Right kidney (tissue), 1 donor: ENCODE measurements around the gene PHF1.

ENCODE experiments used
- DNase-seq: peaks from one replicate; pipeline ENCODE4 v3.0.0-alpha.2; 2016

PHF1 gene

GRCh38 chr6:33454009-33454946 is 43.5 kb downstream of the PHF1 start, which contains the start of gene ZBTB9:
Gene ZBTB9 (plus strand): TSS chr6:33454576. CDS start chr6:33455101, 525 bp downstream.
- DNase-seq, result peak; percentile 88

GRCh38 chr6:33455051-33455450 is 44.2 kb downstream of the PHF1 start:
- DNase-seq, result no peak

GRCh38 chr6:33456156-33456555 is 45.3 kb downstream of the PHF1 start:
- no peak for DNase-seq

GRCh38 chr6:33458676-33459075 is 47.9 kb downstream of the PHF1 start:
- no peak for DNase-seq

DNA sequence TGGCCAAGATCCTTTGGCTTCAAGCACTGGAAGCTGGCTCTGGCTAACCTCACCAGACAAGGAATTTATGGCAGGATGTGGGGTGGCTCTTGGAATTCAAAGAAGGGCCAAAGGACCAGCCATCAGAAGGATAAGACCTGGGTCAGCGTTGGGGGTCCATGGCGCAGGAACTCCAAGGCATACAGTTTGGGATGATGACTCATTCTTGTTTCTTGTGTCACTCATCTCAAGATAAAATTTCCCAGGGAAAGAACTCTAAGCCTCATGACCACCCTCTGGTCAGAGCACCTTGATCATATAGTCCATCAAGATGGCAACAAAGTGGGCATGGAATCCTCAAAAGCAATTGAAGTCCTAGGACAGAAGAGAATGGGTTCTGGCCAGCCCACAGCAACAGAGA is 48.4 kb downstream of the PHF1 start:
- DNase-seq, result no peak
